GM19468 (cell line): Measurements from ENCODE around the gene PDSS2.
"Not testable (repeated sequence)": the region's sequence is repeated elsewhere in the genome, so short reads cannot be mapped to it uniquely, and the experiment has no call there.

Experiments used
- ATAC-seq: cut with Tn5 transposase; IDR thresholded peaks from one replicate; pipeline ENCODE4 v1.9.1; 2021; ENCODE audit warnings: mild to moderate bottlenecking, moderate library complexity, moderate number of reproducible peaks; ENCODE audit not compliant: unreplicated experiment; ENCODE audit errors: extremely low read depth

PDSS2 gene

GRCh38 chr6:107383705-107384104 lies 75.7 kb downstream of the PDSS2 start:
- no peak for ATAC-seq

GRCh38 chr6:107374264-107374663 lies 85.1 kb downstream of the PDSS2 start:
- no peak for ATAC-seq

DNA sequence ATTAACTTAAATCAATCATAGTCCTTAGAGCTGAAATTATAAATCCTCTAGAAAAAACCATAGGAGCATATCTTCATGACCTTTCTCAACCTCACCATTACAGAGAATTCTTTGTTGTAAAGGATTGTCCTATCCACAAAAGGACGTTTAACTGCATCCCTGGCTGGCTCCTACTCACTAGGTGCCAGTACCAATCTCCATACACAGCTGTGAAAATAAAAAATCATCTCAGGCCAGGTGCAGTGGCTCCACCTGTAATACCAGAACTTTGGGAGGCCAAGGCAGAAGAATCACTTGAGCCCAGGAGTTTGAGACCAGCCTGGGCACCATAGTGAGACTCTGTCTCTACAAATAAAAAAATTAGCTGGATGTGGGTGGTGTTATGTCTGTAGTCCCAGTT lies 89.9 kb downstream of the PDSS2 start:
- ATAC-seq: no peak

GRCh38 chr6:107368471-107368870 lies 90.9 kb downstream of the PDSS2 start:
- ATAC-seq: no peak

- not testable (repeated sequence) for ATAC-seq
Observed at GRCh38 chr6:107364173-107364572, 95.2 kb downstream of the PDSS2 start.

DNA sequence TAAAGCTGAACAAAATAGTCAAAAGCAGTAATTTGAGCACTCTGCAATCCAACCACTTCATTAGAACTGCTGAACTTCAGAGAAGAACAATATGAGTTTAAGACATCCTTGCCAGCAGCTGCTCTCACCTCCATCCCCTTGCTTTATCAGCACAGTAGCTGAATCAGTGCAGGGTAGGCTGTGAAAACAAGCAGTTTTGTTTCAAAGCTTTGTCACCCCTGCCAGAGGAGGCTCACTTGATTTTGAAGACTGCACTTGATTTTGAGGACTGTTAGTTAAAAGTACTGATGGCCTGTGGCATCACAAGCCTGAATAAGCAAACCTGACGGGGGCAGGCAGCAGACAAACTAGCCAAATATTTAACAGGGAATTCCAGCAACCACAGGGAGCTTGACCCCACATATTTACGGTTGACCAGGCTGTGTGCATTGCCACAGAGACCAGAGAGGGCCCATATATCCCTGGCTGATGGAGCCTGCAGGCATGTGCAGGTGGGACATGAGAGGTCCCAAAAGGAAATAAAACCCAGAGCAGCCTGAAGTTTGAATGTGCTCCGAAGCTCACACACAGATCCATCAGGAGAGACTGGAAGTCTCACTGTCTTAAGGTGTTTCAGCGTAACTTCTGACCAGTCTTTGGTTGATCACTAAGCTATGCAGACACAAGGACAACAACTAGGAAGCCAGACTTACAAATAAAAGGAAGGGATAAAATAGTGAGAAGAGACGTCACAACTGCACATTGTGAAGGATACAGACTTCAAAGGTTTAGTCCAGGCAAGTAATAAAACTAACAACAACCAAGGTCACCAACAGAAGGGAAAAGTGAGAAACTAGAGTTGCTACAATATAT lies 97.4 kb downstream of the PDSS2 start:
- ATAC-seq: no peak

GRCh38 chr6:107360476-107360875 lies 98.9 kb downstream of the PDSS2 start:
- no peak for ATAC-seq

- no peak for ATAC-seq
Observed at GRCh38 chr6:107357842-107358241, 101.5 kb downstream of the PDSS2 start.

DNA sequence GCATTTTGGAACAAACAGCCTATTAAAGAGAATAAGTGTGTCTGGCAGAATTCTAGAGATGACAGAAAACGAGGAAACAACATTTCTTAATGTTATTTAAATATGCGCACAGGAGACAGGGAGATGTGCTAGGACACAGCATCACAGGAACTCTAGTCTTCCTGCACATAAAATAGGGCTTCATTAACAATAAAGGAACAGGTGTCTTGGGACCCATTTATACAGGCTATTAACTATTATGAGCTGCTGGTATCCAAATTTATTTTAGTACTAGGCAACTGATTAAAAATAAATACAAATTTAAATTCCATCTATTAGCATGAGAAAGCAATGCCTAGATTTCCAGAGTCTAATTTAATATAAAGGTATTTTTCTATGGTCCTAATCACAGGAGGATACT lies 102.3 kb downstream of the PDSS2 start:
- ATAC-seq: no peak

DNA sequence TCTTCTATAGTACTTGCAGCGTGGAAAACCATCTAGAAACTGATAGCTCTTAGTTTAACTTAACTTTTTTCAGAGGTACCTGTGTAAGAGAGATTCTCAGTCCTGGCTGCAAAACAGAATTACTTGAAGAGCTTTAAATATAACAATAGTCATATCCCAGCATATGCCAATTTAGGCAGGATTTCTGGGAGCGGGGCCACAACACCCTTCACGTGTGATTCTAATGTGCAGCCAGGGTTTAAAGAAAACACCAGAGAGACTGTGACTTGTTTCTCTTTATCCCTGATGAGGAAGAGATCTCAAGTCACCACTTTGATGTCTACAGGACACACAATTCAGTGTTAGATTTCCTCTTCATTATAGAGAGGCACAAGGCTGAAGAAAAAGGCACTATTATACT lies 103.7 kb downstream of the PDSS2 start:
- ATAC-seq: no peak

GRCh38 chr6:107354451-107354850 lies 104.9 kb downstream of the PDSS2 start:
- no peak for ATAC-seq

- no peak for ATAC-seq
Observed at GRCh38 chr6:107353773-107354382, 105.5 kb downstream of the PDSS2 start.

DNA sequence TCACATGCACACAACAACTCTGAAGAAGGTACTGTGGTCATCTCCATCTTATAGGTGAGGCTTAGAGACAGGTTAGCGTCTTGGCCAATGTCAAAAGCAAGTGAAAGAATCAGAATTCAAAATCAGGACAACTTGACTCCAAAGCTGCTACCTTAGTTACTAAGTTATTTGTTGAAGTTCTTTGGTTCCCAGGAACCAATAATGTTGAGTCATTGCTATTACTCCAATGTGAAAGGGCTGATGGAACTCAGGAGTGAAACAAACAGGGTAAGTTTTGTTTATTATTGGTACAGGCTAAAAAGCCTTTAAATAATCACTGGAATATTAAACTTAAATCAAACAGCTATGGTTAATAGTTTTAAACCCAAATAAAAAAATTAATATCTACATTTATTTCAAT lies 111.1 kb downstream of the PDSS2 start:
- no peak for ATAC-seq

GRCh38 chr6:107345393-107345792 lies 114.0 kb downstream of the PDSS2 start:
- ATAC-seq: no peak

DNA sequence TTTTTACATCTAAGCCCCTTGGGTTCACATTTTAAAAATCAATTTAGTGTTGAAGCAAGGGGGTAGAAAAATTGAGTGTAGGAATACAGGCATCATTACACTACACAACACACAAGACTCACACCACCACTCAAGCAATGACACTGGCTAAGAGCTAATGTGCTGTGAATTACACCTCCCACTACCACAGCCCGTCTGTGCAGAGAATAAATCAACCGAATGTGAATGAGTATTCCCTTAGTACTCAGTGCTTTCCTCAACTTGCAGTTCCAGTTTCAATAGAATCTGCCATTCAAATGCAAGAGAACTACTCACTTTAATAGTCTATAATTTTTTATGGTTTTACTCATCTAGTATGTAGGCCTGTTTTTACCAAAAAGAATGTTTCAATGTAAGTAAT lies 114.4 kb downstream of the PDSS2 start:
- ATAC-seq: no peak

- no peak for ATAC-seq
Observed at GRCh38 chr6:107344383-107344782, 115.0 kb downstream of the PDSS2 start.

- no peak for ATAC-seq
Observed at GRCh38 chr6:107342144-107342543, 117.2 kb downstream of the PDSS2 start.

- ATAC-seq: no peak
Observed at GRCh38 chr6:107340881-107341280, 118.5 kb downstream of the PDSS2 start.

GRCh38 chr6:107337191-107337741 lies 122.1 kb downstream of the PDSS2 start:
- no peak for ATAC-seq

- no peak for ATAC-seq
Observed at GRCh38 chr6:107334026-107334425, 125.3 kb downstream of the PDSS2 start.

GRCh38 chr6:107333491-107333890 lies 125.9 kb downstream of the PDSS2 start:
- no peak for ATAC-seq
